HepG2 (cell line): ENCODE data around the gene UTP3. TPM values are rescaled to one million over a fixed set of nuclear protein-coding genes. Genes with fewer than 3 reads are reported as not detected.

Experiments used
- ATF2 ChIP-seq: sonication (generic); formaldehyde crosslinking; IDR thresholded peaks from 2 replicates; pipeline ENCODE4 v1.4.0; 2020; ENCODE audit warnings: missing genetic modification reagents
- BATF2 ChIP-seq: sonication (generic); formaldehyde crosslinking; IDR thresholded peaks from 2 replicates; pipeline ENCODE4 v1.8.0; 2022; ENCODE audit warnings: mild to moderate bottlenecking, missing genetic modification reagents, moderate library complexity
- CEBPG ChIP-seq: IDR thresholded peaks from 2 replicates; pipeline ENCODE4 v1.6.1; 2016
- CEBPZ ChIP-seq: IDR thresholded peaks from 2 replicates; pipeline ENCODE4 v1.6.1; 2012; ENCODE audit warnings: low read length, improper control_type of control experiment
- CREBL2 ChIP-seq: sonication (generic); formaldehyde crosslinking; IDR thresholded peaks from 2 replicates; pipeline ENCODE4 v1.8.1; 2023; ENCODE audit warnings: missing genetic modification reagents, mild to moderate bottlenecking, borderline replicate concordance
- FOXP1 ChIP-seq, 2 experiments: fragments of 450-650 bp in 1 of 2; IDR thresholded peaks; 2 replicates each; pipeline ENCODE4 v1.6.1; 2017 to 2018; ENCODE audit warnings: antibody characterized with exemption in 1 of 2
- GATAD2A ChIP-seq: IDR thresholded peaks from 2 replicates; pipeline ENCODE4 v1.6.1; 2016
- GPN1 ChIP-seq: sonication (generic); formaldehyde crosslinking; IDR thresholded peaks from 2 replicates; pipeline ENCODE4 v1.5.1; 2020; ENCODE audit warnings: missing genetic modification reagents, borderline replicate concordance
- HBP1 ChIP-seq: IDR thresholded peaks from 2 replicates; pipeline ENCODE4 v1.6.1; 2016; ENCODE audit warnings: low read depth, control low read depth
- HMG20A ChIP-seq: IDR thresholded peaks from 2 replicates; pipeline ENCODE4 v1.6.1; 2016; ENCODE audit warnings: borderline replicate concordance
- HOMEZ ChIP-seq: IDR thresholded peaks from 2 replicates; pipeline ENCODE4 v1.6.1; 2016; ENCODE audit warnings: low read depth
- KDM3A ChIP-seq: IDR thresholded peaks from 2 replicates; pipeline ENCODE4 v1.6.1; 2018; ENCODE audit warnings: low read depth, missing compliant biosample characterization
- MIER3 ChIP-seq: IDR thresholded peaks from 2 replicates; pipeline ENCODE4 v1.6.1; 2016; ENCODE audit warnings: missing compliant biosample characterization, borderline replicate concordance
- RFX1 ChIP-seq: fragments of 450-650 bp; IDR thresholded peaks from 2 replicates; pipeline ENCODE4 v1.6.1; 2017
- YEATS4 ChIP-seq: sonication (generic); formaldehyde crosslinking; IDR thresholded peaks from 2 replicates; pipeline ENCODE4 v1.4.0; 2020; ENCODE audit warnings: missing genetic modification reagents, borderline replicate concordance
- ZBTB7B ChIP-seq: sonication (generic); formaldehyde crosslinking; IDR thresholded peaks from 2 replicates; pipeline ENCODE4 v1.4.0; 2020; ENCODE audit warnings: missing genetic modification reagents
- ZFP62 ChIP-seq: sonication (generic); formaldehyde crosslinking; IDR thresholded peaks from 2 replicates; pipeline ENCODE4 v1.4.0; 2020; ENCODE audit warnings: missing genetic modification reagents
- ZNF362 ChIP-seq: sonication (generic); formaldehyde crosslinking; IDR thresholded peaks from 2 replicates; pipeline ENCODE4 v1.4.0; 2020; ENCODE audit warnings: missing genetic modification reagents, mild to moderate bottlenecking, borderline replicate concordance
- ZNF484 ChIP-seq: sonication (generic); formaldehyde crosslinking; IDR thresholded peaks from 2 replicates; pipeline ENCODE4 v1.5.1; 2020; ENCODE audit warnings: mild to moderate bottlenecking, low read depth, missing genetic modification reagents, borderline replicate concordance
- polyA plus RNA-seq, 8 experiments: library from polyadenylated mRNA; depleted of rRNA in 3 of 8; stranded (reverse) in 7 of 8; unstranded in 1 of 8; fragments of >200 nt; fragmentation: Illumina TruSeq in 4 of 8; extraction: Trizol in 4 of 8; gene quantifications; 2 replicates each; pipeline versions ENCODE4 v1.2.1 to v1.2.3, GENCODE V29; 2011 to 2016; ENCODE audit warnings: low read depth in 4 of 8, missing spikeins in 1 of 8, mixed read lengths in 1 of 8; ENCODE audit not compliant: insufficient read depth in 1 of 8
- total RNA-seq, 5 experiments: library from RNA; depleted of rRNA; stranded (reverse); fragments of >200 nt; fragmentation: Illumina TruSeq; extraction: Trizol; gene quantifications; 2 replicates each; pipeline ENCODE4 v1.2.3, GENCODE V29; 2016; ENCODE audit warnings: low read depth in 1 of 5

Gene UTP3
- total and polyA plus RNA-seq, 2 of the 13 experiments (the other 11 are each of a cell fraction or from before 2014, with no cell fraction given), result 6.9 to 19.5 TPM

GRCh38 chr4:70705183-70706043, 17.1 kb downstream of the UTP3 start (continued):
- TF ChIP-seq BATF2 (CRISPR knock-in tag) (no peak), HOMEZ (CRISPR knock-in tag) (no peak), CREBL2 (no peak), YEATS4 (CRISPR knock-in tag) (peak; percentile 67), MIER3 (CRISPR knock-in tag) (no peak), ZBTB7B (CRISPR knock-in tag) (peak; percentile 66; the same call in 1 of the 2 replicates), FOXP1 (IDR thresholded peaks at IDR 0.05) (no peak), FOXP1 (CRISPR knock-in tag; IDR thresholded peaks at IDR 0.05) (no peak), CEBPZ (no peak), ATF2 (CRISPR knock-in tag) (peak; percentile 59; the same call in 1 of the 2 replicates), HMG20A (no peak), HBP1 (no peak), RFX1 (no peak), CEBPG (CRISPR knock-in tag) (no peak), ZNF362 (CRISPR knock-in tag) (no peak), ZNF484 (CRISPR knock-in tag) (no peak), KDM3A (CRISPR knock-in tag) (no peak), GPN1 (CRISPR knock-in tag) (no peak), GATAD2A (CRISPR knock-in tag) (no peak), ZFP62 (CRISPR knock-in tag) (no peak)
